22Rv1 (cell line): ENCODE measurements around the gene TRAM2.

Experiments
- ZFX ChIP-seq: fragments of 450-650 bp; IDR thresholded peaks from 2 replicates; pipeline ENCODE4 v1.6.1; 2017; ENCODE audit warnings: antibody characterized with exemption, borderline replicate concordance
- TF ChIP-seq, protein P1 (sequence below): fragments of 450-650 bp; IDR thresholded peaks from 2 replicates; pipeline ENCODE4 v1.5.1; 2017; ENCODE audit warnings: mild to moderate bottlenecking

DNA sequence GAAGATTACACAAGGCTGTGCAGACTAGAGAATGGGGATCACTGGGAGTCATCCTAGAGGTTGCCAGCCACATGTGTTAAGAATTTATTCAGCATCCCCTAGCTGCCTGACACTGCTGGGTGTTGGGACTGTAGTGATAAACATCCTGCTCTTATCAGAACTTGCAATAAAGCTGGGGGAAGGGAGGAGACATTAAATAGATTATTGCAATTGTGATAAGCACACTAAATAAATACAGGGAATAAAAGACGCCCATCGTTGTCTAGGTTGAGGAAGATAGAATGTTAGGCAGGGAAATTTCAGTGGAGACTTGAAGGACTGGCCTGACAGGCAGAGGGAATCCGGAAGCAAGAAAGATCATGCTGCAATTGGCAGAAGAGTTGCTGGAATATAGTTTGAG, 33.2 kb upstream of the TRAM2 start:
- TF ChIP-seq, protein P1, sequence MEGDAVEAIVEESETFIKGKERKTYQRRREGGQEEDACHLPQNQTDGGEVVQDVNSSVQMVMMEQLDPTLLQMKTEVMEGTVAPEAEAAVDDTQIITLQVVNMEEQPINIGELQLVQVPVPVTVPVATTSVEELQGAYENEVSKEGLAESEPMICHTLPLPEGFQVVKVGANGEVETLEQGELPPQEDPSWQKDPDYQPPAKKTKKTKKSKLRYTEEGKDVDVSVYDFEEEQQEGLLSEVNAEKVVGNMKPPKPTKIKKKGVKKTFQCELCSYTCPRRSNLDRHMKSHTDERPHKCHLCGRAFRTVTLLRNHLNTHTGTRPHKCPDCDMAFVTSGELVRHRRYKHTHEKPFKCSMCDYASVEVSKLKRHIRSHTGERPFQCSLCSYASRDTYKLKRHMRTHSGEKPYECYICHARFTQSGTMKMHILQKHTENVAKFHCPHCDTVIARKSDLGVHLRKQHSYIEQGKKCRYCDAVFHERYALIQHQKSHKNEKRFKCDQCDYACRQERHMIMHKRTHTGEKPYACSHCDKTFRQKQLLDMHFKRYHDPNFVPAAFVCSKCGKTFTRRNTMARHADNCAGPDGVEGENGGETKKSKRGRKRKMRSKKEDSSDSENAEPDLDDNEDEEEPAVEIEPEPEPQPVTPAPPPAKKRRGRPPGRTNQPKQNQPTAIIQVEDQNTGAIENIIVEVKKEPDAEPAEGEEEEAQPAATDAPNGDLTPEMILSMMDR: no peak
- no peak for TF ChIP-seq ZFX
